Activated T-helper 1 cell treated with Interleukin-2 at 50 U/mL for 16 hours (primary cell): Measurements from ENCODE around the gene PRSS23.
"Not testable (repeated sequence)": the region's sequence is repeated elsewhere in the genome, so short reads cannot be mapped to it uniquely, and the experiment has no call there.

Experiments
- DNase-seq: peaks from one replicate; pipeline ENCODE4 v3.0.0-alpha.2; 2020; ENCODE audit warnings: low read depth

Gene PRSS23

DNA sequence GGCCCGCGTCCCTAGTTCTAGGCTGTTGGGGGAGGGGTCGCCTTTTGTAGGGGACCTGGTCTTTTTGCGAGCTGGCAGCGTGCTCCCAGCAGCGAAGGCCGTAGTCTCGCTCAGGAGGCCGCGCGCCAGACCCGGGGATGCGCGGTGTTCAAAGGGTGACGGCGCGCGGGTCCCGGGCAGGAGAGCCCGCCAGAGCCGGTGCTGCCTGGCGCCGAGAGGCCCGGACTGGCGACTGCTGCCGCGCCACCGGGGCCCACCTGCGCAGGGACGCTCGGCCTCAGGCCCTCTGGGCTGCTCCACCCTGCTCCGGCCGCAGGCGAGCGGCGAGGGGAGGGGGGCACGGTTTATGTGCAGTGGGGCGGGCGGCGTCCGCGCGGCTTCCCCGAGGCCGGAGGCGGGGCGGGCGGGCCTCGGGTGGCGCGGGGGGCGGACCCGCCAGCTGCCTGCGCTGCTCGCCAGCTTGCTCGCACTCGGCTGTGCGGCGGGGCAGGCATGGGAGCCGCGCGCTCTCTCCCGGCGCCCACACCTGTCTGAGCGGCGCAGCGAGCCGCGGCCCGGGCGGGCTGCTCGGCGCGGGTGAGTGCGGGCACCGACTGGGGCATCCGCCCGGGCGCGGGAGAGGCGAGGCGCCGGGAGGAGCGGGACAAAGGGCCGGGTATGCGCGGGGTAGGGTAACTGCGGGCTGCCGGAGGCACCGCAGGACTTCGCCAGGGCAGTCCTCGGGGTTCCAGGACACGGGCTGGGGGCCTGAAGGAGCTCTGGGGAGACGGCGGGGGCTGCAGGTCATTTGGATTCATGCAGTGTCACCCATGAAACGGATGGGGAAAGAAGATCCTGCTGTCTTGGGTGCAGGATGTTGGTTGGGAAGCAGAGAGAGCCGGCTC is at the start of gene PRSS23:
PRSS23 (plus strand) TSS at position 467 of the 884 bp plus-strand sequence. CDS start 7,102 bp downstream, outside the sequence.
- DNase-seq, result no peak

- DNase-seq, result no peak
Measured at GRCh38 chr11:86753459-86753858, 46.9 kb upstream of the PRSS23 start.

DNA sequence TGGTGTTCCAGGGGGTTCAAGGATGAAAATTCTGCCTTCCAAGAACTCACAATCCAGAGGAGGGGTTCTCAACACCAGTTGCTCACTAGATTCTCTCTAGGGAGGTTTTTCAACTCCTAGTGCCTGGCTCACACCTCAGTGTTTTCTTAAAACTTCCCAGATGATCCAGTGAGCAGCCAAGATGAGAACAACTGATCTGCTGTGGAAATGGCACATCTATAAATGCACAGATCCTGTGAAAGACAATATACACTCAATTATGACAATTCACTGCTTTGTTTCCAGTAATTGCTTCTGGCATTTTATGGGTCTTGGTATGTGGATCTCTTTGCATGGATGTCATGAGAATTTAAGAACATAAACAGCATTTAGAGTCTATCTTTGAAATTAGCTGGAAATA is 45.2 kb upstream of the PRSS23 start:
- DNase-seq, result no peak

DNA sequence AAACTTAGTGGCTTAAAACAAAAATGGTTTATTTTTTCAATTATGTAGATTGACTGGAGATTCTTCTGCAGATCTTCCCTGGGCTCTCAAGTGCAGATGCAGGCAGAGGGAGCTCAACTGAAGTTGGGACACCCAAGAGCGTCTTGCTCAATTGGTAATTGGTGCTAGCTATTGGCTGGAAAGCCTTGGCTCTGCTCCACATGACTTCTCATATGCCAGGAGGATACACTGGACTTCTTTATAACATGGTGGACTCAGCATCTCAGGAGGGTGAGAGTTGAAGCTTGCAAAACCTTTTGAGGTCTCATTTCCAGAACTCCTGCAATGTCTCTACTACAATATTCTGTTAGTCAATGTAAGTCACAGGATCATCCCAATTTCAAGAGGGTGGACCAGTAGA is 42.2 kb upstream of the PRSS23 start:
- DNase-seq, result no peak

- DNase-seq, result no peak
Measured at GRCh38 chr11:86760577-86760976, 39.8 kb upstream of the PRSS23 start.

GRCh38 chr11:86761978-86762377 is 38.4 kb upstream of the PRSS23 start:
- no peak for DNase-seq

GRCh38 chr11:86765203-86765602 is 35.1 kb upstream of the PRSS23 start:
- no peak for DNase-seq

DNA sequence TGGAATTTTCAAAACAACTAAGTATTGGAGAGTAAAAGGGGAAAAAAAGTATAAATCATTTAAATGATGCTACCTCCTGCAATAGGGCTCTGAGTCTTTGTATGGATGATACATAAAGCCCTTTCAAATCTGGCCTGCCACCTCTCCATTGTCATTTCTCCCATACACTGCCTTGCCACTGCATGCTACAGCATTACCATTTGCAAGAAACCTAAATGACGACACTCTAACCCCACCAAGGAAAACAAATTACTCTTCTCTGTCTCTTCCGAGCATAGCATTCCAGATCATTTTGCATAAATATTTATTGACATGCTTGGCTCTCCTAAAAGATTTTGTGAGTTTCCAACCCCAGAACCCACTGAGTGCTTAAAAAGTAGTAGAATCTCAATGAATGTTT is 34.5 kb upstream of the PRSS23 start:
- no peak for DNase-seq

DNA sequence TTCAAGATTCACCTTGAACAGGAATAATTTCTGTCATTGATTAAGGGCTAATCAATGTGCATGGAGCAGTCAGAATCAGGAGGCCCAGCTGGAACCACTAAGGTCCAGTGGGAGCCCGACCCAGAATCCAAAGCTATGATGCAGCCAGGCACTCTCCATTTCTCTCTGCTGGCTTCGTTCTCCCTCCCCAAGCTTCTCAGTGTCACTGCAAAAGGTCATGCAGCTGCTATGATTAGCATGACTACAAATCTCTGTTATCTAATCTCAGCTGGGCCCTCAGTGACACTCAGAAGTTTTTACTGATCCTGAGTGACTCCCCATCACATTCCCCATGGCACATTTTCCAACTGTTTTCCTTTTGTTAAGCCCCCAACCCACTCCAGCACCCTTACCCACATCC is 31.1 kb upstream of the PRSS23 start:
- DNase-seq, result no peak

GRCh38 chr11:86770473-86771027 is 29.8 kb upstream of the PRSS23 start:
- not testable (repeated sequence) for DNase-seq

DNA sequence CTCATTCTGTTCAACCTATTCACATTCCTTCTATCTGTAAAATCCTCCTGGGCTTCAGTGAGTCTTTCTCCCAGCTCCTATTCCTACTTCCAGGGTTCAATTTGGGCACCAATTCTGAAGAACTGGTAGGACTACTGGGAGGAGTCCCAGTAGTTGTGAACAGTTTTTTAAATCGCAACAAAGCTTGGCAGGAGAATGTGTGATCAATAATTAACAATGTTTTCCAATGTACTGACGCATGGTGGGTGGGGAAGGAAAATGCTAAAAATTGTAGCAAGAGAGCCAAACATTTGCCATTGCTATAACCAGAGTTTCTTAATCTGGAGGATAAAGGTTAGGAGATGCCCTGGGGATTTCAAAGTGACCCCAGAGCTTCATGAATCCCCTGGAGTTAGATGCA is 27.3 kb upstream of the PRSS23 start:
- DNase-seq, result no peak

DNA sequence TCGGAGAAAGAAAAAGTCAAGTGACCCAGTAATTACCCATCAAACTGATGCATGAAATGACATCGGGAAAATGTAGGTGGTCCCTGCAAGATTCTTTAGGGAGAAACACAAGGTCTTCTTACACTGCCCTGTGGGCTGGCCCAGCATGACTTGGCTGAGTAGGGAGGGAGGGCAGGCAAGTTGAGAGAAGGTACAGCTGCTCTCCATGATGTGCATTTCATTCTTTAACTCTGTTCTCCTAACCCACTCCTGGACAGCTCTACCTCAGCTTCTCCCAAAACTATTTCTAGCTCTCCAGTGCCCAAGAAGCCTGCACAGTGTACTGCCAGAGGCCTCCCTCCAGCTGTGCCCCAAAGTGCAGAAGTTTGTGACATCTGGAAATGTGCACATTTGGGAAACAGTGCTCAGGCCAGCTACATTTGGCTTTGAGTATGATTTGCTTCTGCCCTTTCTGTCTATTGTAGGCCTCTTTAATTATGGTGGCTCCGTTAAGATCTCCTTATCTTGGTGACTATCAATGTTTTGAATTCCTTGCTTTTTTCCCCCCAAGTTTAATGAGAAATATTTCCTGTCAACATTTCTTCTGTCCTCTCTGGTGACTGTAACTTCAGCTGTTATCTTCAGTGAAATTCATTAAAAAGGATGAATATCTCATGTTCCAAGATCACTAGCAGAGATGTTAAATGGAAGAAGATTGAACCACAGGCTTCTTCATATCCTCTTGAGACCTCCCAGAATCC is 26.7 kb upstream of the PRSS23 start:
- DNase-seq, result no peak

GRCh38 chr11:86774417-86774816 is 25.9 kb upstream of the PRSS23 start:
- no peak for DNase-seq

DNA sequence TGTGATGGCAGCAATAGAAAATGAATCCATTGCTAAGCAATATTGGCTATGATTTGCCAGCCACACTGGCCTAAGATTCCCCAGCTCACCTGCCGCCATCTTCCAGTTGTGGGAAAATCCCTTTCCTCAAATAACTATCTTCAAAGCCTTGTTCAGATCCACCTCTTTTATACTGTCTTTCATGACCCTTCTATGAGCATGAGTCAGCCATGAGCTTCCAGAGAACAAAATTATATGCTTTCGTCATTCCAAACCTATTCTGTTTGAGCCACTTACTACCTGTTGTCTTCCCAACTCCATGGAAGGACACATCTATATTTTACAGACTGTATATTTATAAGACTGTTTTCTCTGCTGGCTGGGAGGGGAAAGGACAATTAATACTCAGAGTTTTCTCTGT is 25.0 kb upstream of the PRSS23 start:
- DNase-seq, result no peak

- DNase-seq, result no peak
Measured at GRCh38 chr11:86781546-86781945, 18.8 kb upstream of the PRSS23 start.

- no peak for DNase-seq
Measured at GRCh38 chr11:86782742-86783141, 17.6 kb upstream of the PRSS23 start.

DNA sequence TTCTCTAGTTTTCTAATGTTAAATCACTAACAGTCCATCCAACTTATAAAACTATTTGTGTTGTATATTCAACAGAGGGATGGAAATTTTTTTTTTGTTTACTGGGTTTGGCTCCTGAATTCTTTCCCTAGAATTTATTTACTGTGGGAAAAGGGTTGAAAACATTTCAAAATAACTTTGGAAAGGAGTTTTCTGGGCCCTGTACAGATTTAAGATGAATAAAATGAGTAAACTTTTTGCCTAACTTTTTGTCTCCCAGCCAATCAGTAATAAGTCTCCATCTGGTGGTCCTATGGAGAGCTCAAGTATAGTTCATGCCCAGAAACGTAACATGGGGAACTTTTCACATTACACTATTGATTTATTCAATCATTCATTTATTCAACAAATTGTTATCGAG is 16.7 kb upstream of the PRSS23 start:
- DNase-seq, result no peak

DNA sequence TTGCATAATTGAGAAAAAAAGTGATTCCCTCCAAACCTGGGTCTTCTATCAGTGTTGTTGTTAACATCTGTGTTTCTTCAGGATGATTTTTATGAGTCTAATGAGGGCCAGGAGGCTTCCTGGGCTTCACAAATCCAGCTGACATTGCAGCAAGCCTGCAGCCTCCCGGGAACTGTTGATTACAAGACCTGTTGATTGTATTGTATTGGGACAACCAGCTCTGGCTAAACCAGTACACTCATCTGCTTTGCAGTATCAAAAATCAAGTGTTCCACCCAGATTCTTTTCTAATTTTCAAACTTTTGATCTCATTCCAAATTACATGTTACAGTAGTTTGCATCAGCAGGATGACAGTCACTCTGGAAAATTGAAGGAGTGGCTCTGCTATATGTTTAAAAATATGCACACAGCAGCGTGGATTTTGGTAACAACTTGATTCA is 16.1 kb upstream of the PRSS23 start:
- no peak for DNase-seq

GRCh38 chr11:86785576-86785975 is 14.8 kb upstream of the PRSS23 start:
- no peak for DNase-seq

DNA sequence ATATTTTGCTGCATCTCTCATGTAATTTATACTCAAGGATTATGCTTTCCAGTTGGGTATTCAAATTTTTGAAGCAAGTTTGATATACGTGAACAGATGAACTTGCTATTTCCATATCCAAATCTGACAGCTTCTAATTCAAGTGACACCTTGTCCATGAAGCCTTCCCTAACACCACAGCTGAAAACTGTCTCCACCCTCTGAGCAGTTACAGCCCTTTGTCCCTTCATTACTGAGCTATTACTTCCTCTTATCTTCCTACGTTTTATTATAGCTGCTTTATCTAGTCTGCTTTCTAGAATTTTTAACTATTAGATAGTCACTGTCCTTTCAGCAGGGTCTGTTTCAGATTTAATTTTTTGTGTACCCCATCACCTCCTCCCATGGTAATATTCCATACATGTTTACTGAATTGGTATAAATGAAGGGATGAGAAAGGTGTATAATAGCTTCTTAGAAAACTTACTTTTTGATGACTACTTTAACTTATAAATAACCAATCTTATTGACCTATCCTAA is 13.3 kb upstream of the PRSS23 start:
- DNase-seq, result no peak

DNA sequence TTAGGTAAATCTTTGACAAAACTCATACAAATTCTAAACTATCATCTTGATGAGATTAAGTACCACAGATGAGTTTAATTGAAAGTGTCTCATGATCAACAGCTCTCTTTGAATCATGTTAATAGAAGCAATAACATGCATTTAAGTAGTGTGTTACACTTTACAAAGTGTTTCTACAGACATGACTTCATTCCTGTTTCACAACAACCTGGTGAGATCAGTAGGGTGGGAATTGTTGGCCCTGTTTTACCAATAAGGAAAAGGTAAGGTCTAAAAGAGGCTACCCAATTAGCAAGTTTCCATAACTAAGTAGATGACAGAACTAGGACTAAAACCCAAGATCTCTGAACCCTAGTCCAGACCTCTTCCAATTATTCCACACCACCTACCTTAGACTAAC is 12.7 kb upstream of the PRSS23 start:
- DNase-seq, result no peak

DNA sequence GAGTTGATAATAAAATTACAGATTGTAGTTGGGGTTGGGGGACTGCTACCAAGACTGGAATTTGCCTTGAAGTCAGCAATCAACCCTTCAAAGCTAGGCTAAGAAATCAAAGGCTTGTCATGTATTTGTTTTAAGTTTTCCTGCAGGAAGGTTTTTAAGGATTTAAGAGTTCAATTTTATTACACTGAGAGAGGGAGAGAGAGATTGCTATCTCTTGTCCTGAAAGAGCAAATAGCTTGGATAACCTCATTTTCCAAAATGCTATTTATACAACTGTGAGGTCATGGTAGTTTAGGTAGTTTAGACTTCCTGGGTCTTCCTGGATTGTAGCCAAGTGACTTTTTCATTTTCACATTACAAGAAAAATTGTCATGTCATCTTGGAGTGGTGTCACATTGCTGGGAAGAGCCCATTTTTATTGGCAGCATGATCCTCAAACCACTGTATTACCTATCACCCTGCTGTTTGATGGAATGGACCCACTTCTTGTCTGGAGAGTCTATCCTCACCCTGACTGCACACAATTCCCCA is 10.1 kb upstream of the PRSS23 start:
- no peak for DNase-seq
